Sigmoid colon (tissue), 7 donors: Measurements from ENCODE around the gene CABP4. TPM values are rescaled to one million over a fixed set of nuclear protein-coding genes. Genes with fewer than 3 reads are reported as not detected.

Experiments
- DNase-seq: peaks from one replicate; pipeline ENCODE4 v3.0.0-alpha.2; 2019
- H3K27ac ChIP-seq, 4 donors: fragments of 200-600 bp; sonication (generic); one replicate each; pipeline ENCODE4 v1.5.1; 2016 to 2019; ENCODE audit warnings: mild to moderate bottlenecking in 1 of 4
- H3K27me3 ChIP-seq, 3 donors: fragments of 200-600 bp; sonication (generic); one replicate each; pipeline ENCODE4 v1.5.1; 2019; ENCODE audit warnings: mild to moderate bottlenecking in 1 of 3
- H3K36me3 ChIP-seq, 4 donors: fragments of 200-600 bp; sonication (generic); one replicate each; pipeline ENCODE4 v1.5.1; 2016 to 2019
- H3K4me1 ChIP-seq, 4 donors: fragments of 200-600 bp; sonication (generic); one replicate each; pipeline ENCODE4 v1.5.1; 2017 to 2019
- H3K4me3 ChIP-seq, 4 donors: fragments of 200-600 bp; sonication (generic); one replicate each; pipeline ENCODE4 v1.5.1; 2017 to 2019; ENCODE audit warnings: mild to moderate bottlenecking in 2 of 4, moderate library complexity in 1 of 4
- H3K9me3 ChIP-seq, 4 donors: fragments of 200-600 bp in 3 of 4; sonication (generic) in 3 of 4; one replicate each; pipeline versions ENCODE4 v1.5.1 to v1.6.1; 2013 to 2019
- CTCF ChIP-seq, 4 experiments: fragments of 450-650 bp in 3 of 4; fragments of 200-600 bp in 1 of 4; IDR thresholded peaks; one replicate each; pipeline ENCODE4 v1.5.1; 2016 to 2019; ENCODE audit warnings: antibody characterized with exemption in 4 of 4, mild to moderate bottlenecking in 3 of 4, moderate library complexity in 2 of 4
- EP300 ChIP-seq, 4 donors: sonication (generic); formaldehyde crosslinking; IDR thresholded peaks; one replicate each; pipeline ENCODE4 v1.6.1; 2017; ENCODE audit warnings: antibody characterized with exemption in 4 of 4
- POLR2A ChIP-seq, 2 donors: fragments of 450-650 bp; IDR thresholded peaks; one replicate each; pipeline ENCODE4 v1.6.1; 2016; ENCODE audit warnings: antibody characterized with exemption in 2 of 2, mild to moderate bottlenecking in 2 of 2, moderate library complexity in 2 of 2
- POLR2AphosphoS5 ChIP-seq, 4 donors: sonication (generic); formaldehyde crosslinking; IDR thresholded peaks; one replicate each; pipeline ENCODE4 v1.6.1; 2017; ENCODE audit warnings: antibody characterized with exemption in 4 of 4
- WGBS, 2 donors: extraction: QIAGEN DNeasy Blood & Tissue Kit; methylation state at CpG; one replicate each; pipeline ENCODE4 v1.1.7; 2013; 5-methylcytosine and 5-hydroxymethylcytosine counted together
- intact Hi-C: fragments of 100-400 bp; cut with DNase I; formaldehyde crosslinking; loops from one replicate; pipeline ENCODE4 v1.15.1; 2023
- polyA plus RNA-seq, 3 donors: library from polyadenylated mRNA; stranded (reverse); fragments of 200-250 nt; gene quantifications; one replicate each; pipeline ENCODE4 v1.2.3, GENCODE V29; 2013
- total RNA-seq, 4 donors: library from RNA; depleted of rRNA; stranded (reverse); fragments of >200 nt; gene quantifications; one replicate each; pipeline ENCODE4 v1.1.0, GENCODE V29; 2016
- donor health status: healthy with polysubstance abuse.
- donor health status: Bipolar disorder and iron deficiency.
- donor health status: healthy.

Gene CABP4
- total and polyA plus RNA-seq, 7 donors = 0.41 to 1.5 (median 0.61) TPM; not detected in 1

- no peak for DNase-seq
- peaks cover 17 to 87% (median 50%) of the 10 kb centered on the region in 4 donors for H3K36me3 ChIP-seq
- intact Hi-C loops = no loop called here
- TF ChIP-seq POLR2A (IDR thresholded peaks at IDR 0.05) (no peak), CTCF (IDR thresholded peaks at IDR 0.05) (no peak), EP300 (IDR thresholded peaks at IDR 0.05) (no peak), POLR2AphosphoS5 (IDR thresholded peaks at IDR 0.05) (no peak)
- no peak overlapping the region for H3K4me3 ChIP-seq
- H3K27me3 ChIP-seq = no peaks in the 10 kb centered on the region
- WGBS, 2 donors = 79 to 89% methylated on average over 38 of the region's 38 CpGs
- H3K4me1 ChIP-seq = peaks cover 0 to 27% (median 16%) of the 10 kb centered on the region in 4 donors
- H3K9me3 ChIP-seq = no peaks in the 10 kb centered on the region
- peak overlapping the region; percentile 17 to 49 (median 22) for H3K27ac ChIP-seq
Observed at GRCh38 chr11:67435727-67436458, 19.3 kb upstream of the CABP4 start.

- H3K27me3 ChIP-seq = no peaks in the 10 kb centered on the region
- no peak overlapping the region for H3K4me3 ChIP-seq
- 36 to 56% methylated on average over 6 of the region's 6 CpGs for WGBS, 2 donors
- TF ChIP-seq CTCF (IDR thresholded peaks at IDR 0.05) = no peak
- no peaks in the 10 kb centered on the region for H3K9me3 ChIP-seq
- H3K27ac ChIP-seq = peak overlapping the region in 3 of 4 donors; percentile 31 to 49 (median 37)
- no peak for DNase-seq
- peaks cover 0 to 28% (median 16%) of the 10 kb centered on the region in 4 donors for H3K4me1 ChIP-seq
- peaks cover 17 to 87% (median 51%) of the 10 kb centered on the region in 4 donors for H3K36me3 ChIP-seq
- intact Hi-C loops = no loop called here
Observed at GRCh38 chr11:67436459-67437081, 18.6 kb upstream of the CABP4 start.

- peak within 1 kb of the TSS in 1 of 4 donors; percentile 4 for H3K4me3 ChIP-seq
- no peaks in the 10 kb centered on the region for H3K27me3 ChIP-seq
- TF ChIP-seq POLR2A (IDR thresholded peaks at IDR 0.05) = no peak
- no peak for TF ChIP-seq POLR2AphosphoS5 (IDR thresholded peaks at IDR 0.05)
- TF ChIP-seq EP300 (IDR thresholded peaks at IDR 0.05) = no peak
- TF ChIP-seq CTCF (IDR thresholded peaks at IDR 0.05) = no peak
- no peaks in the 10 kb centered on the region for H3K9me3 ChIP-seq
- peaks cover 0 to 33% (median 20%) of the 10 kb centered on the region in 4 donors for H3K4me1 ChIP-seq
- WGBS, 2 donors = 45 to 76% methylated on average over 26 of the region's 26 CpGs
- DNase-seq = no peak
- H3K27ac ChIP-seq = peak within 1 kb of the TSS; percentile 31 to 49 (median 34)
- H3K36me3 ChIP-seq = peaks cover 12 to 87% (median 49%) of the 10 kb centered on the region in 4 donors
- intact Hi-C loops = no loop called here
Observed at GRCh38 chr11:67437082-67437808, 17.9 kb upstream of the CABP4 start, which contains the start of gene PTPRCAP. PTPRCAP (minus strand) TSS chr11:67437682; CDS start chr11:67437619, 63 bp downstream.

GRCh38 chr11:67437809-67438157 lies 17.4 kb upstream of the CABP4 start:
- no peak overlapping the region for H3K27ac ChIP-seq
- intact Hi-C loops = no loop called here

More at GRCh38 chr11:67437809-67438157, 17.4 kb upstream of the CABP4 start:
- Histone ChIP-seq H3K27me3 (no peaks in the 10 kb centered on the region), H3K36me3 (peaks cover 8 to 83% (median 44%) of the 10 kb centered on the region in 4 donors), H3K4me3 (no peak overlapping the region), H3K9me3 (no peaks in the 10 kb centered on the region), H3K4me1 (peaks cover 0 to 38% (median 26%) of the 10 kb centered on the region in 4 donors)
- 48 to 70% methylated on average over 3 of the region's 3 CpGs for WGBS, 2 donors
- no peak for DNase-seq
- TF ChIP-seq POLR2A (IDR thresholded peaks at IDR 0.05) (no peak), CTCF (IDR thresholded peaks at IDR 0.05) (no peak), EP300 (IDR thresholded peaks at IDR 0.05) (no peak), POLR2AphosphoS5 (IDR thresholded peaks at IDR 0.05) (no peak)
